ENCODE measurements around the gene ARL15. TPM values are rescaled to one million over a fixed set of nuclear protein-coding genes. Genes with fewer than 3 reads are reported as not detected.

Gene ARL15
- total RNA-seq, 1 donor from 2014 or later, result 13.2 TPM

DNA sequence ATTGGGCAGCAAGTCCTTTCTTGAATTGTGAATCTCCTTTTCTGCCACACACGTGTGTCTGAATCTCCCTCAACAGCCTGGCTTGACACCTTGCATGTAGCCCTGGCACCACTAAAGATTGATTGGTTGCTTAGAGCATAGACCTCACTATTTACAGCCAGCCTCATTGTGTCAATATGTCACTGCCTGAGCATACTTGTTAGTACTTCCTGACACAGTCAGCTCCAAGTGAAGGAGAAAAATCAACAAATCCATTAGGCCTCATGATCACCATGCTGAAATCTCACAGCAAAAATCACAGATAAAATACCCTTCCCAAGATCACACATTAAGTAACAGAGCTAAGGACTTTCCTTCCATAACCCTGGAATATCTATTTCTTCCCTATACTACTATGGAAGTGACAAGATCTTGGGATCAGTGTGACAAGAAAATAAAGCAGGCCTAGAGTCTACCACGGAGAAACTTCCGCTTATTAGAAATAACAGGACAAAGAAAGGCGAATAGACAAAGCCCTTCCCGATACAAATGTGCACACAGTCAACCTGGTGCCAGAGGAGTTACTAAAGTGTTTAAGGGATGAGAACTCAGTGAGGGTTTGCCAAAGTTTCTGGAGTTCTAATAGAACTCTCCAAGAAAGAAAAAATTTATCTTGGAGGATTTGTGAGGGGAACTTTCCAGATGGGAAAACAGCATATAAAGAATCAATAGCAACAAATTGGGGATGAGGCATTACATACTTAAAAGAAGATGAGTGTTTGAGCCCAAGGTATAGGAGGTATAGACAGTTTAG is 5.6 kb upstream of the ARL15 start:
- no peak for DNase-seq (ENCODE audit: low read depth)

DNA sequence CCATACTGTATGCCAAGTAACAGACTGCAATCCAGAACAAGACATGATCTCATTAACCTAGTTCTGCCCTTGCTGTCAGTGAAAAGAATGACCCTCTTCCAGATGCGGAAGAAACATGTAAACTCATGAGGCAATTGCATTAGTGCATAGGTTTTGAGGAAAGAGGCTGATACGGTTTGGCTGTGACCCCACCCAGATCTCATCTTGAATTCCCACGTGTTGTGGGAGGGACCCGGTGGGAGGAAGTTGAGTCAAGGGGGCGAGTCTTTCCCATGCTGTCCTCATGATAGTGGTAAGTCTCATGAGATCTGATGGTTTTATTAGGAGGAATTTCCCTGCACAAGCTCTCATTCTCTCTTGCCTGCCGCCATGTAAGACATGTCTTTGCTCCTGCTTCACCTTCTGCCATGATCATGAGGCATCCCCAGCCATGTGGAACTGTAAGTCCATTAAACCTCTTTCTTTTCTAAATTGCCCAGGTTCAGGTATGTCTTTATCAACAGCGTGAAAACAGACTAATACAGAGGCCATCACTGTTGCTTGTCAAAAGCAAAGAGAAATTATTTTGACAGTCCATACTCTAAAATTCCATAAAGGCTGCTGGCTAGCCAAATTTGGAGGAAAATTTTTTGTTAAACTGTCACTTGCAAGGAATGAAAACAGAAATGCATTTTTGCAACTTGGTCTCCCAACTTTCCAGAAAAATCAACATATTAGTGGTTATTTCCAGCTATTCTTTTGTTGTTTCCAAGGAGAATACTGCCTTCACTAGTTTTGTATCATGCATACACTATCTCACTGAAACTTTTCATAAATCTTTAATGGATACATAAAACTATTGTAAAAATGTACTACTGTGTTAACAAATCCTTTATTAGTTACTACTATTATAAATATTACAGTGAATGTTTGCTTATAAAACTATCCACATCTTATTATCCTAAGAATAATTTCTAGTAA is 3.2 kb upstream of the ARL15 start:
- DNase-seq (ENCODE audit: low read depth), result no peak

DNA sequence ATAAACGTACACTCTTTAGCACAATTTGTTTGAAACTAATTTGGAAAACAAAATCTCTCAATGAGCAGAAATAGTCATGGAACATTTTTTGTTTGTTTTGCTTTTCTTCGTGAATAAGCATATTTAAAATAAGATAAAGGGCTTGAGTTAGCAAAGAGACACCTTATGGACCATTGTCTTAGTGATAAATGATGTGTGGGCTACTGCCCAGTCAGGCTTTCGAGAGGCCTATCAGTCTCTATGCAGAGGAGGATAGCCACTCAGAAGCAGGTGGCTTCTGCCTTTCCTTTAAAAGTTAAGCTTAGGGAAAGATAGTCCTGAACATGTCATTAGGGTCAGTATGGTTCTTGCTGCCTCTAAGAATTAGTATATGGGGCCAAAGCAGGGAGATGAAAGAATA is 2.1 kb upstream of the ARL15 start:
- DNase-seq (ENCODE audit: low read depth), result no peak

DNA sequence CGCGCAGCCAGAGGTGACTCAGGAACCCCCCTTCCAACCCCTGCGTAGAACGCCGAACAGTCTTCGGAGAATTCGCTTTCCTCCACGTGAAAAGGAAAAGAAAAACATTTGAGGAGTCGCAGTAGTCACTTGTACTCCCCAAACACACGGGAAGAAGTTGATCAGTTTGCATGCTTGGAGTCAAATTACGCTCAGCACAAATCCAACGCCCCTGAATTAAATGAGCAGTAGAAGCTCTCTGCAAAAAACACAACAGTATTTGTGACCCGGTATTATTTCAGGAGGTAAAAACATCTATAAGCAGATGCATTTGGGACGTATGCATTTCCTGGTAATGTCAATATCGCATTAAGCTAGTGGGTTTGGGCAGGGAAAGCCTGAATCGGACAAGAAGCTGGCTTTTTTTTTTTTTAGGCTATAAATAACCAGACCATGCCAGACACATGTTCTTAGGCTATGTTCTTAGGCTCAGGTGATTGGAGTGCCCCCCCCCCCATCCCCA is 854 bp upstream of the ARL15 start:
- peak; percentile 35 for DNase-seq (ENCODE audit: low read depth)

DNA sequence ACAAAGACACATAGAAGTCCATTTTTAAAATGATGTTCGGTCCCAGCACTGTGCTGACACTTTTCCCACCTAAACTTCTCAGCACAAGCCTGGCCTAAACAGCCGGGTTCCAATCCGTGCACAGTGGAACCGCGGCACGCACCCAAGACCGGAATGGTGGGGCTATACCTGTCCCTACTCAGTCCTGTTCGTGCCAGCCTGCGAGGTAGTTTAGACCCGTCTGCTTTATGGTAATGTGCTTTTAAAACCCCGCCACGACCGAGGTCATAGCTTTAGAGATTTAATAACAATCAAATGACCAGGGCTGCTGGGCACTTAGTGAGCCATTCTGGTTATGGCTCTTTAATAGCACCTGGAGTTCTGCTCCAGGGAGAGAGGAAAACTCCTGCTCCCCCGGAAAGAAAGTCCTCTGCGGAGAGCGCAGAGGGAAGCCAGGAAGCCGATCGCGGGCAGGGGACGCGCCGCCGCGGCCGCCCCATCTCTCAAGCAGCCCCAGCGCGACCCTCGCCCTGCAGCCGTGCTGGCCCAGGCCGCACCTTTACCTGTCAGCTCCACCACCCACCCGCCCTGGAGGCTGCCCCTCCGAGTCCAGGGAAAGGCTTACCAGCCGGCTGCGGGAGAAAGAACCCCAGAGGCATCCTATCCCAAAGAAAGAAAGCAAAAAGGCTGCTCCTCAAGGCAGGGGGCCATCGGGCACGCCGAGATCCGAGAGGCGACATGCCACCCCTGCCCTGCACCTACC is 511 bp downstream of the ARL15 start:
- DNase-seq (ENCODE audit: low read depth), result no peak

DNA sequence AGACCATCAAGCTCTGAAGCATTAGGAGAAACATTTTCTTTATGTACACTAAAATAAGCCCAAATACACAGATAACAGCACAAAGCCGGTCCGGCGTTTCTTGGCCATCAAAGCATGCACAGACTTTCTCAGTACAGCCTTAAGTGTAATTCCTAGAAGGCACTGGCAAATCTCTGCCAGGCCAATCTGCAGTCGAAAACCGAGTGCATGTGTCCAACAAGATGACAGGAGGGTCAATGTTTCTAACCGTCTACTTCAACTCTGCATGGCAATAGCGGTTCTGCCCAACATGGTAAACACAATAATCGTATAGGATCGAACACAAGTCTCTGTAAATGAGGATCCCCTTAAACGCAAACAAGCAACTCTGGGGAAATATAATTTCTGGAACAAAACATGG is 1.1 kb downstream of the ARL15 start:
- peak; percentile 15 for DNase-seq (ENCODE audit: low read depth)

DNA sequence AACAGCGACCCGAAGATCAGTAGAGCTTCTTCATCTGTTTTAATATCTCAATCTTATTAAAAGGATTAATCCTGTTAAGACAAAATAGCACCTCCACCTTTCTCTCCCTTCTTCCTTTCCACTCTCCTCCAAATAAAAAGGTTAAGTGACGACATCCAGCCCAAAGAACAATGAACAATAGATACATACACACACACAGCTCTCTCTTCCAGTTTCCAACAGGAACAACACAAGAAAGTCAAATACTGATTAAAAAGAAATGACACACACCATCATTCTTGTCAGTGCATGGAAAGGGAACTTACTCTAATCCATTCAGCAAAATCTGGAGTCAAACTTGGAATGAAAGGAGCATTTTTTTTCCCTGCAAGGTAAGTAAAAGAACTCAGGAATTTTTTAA is 2.8 kb downstream of the ARL15 start:
- no peak for DNase-seq (ENCODE audit: low read depth)

DNA sequence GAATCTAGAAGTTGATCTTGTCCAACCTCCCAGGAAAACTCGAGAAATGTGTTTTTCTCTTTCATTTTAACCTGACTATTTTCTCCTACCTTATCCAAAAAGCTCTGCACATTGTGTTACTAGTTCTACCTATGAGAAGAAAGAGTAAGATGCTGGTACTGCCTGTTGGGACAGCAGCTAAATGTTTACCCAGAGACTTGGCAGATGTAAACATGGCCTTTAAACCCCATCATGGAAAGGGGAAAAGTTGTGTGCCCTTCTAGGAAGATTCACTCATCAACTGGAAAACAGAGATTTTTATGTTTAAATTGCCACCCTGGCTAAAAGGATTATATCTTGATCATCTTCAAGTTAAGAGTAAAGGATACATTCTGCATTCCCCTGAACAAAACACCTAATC is 3.5 kb downstream of the ARL15 start:
- DNase-seq (ENCODE audit: low read depth), result no peak

DNA sequence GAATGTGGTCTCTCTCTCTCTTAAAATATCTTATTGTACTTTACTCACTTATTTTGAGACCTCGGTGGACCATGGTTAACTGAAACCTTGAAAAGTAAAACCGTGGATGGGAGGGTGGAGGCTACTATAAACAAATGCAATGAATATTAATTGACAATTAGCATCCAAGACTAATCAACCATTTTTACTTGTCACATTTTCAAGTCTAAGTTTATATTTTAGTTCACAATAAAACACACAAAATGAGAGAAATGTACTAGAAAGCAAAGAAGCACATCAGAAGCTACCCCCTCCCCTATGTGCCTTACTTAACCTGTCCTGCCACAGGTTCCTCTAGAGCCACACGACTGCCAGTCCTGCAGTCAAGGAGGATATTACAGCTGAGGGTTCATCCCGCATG is 4.6 kb downstream of the ARL15 start:
- DNase-seq (ENCODE audit: low read depth), result no peak

DNA sequence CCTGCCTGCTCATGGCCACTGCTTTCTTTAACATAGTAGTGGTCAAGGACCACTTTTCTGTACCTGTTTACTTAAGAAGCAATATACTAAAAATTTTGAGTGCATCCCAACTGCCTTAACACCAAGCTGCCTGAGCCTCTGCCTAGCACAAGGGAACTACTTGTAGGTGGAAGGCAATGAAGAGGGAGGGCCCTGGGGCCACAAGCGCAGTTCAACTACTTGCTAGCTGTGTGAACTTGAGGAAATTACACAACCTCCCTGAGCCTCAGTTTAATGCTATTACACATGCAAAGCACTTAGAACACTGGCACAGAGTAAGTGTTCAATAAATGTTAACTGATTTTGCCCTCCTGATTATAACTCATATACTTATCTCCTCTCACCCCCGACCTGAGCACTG is 6.3 kb downstream of the ARL15 start:
- no peak for DNase-seq (ENCODE audit: low read depth)

DNA sequence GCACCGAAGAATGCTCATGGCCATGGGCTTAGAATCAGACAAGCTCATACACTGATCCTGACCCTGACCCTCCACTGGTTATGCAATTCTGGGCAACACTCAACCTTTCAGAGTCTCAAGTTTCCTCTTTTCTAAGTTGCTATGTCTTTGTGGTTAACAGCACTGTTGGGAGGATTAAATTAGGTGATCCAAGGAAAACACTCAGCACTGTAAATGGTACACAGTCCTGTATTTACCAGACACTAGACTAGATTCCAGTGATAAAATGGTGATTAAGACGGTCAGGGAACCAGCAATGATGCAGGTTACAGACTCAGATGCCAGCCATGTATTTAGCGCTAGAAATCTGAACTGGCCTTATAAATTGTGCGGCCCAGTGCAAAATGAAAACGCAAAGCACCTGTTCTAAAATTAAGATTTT is 8.1 kb downstream of the ARL15 start:
- DNase-seq (ENCODE audit: low read depth), result peak; percentile 36

DNA sequence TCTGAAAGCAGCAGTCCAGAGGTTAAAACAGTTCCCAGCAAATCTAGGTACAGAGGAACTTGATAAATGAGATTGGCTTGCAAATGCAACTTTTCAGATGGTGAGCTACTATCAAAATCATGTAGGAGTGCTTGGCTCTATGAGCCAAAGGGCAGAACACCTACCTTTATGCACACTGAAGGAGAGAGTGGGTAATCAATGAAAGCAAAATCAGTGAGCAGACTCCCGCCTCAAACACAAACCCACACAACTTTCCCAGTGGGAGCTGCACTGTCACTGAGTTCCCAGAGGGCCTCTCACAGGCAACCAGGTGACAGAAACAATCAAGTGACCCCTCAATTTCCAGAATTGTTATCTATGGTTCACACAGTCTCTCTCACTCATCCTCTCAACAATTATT is 8.5 kb downstream of the ARL15 start:
- DNase-seq (ENCODE audit: low read depth), result no peak

DNA sequence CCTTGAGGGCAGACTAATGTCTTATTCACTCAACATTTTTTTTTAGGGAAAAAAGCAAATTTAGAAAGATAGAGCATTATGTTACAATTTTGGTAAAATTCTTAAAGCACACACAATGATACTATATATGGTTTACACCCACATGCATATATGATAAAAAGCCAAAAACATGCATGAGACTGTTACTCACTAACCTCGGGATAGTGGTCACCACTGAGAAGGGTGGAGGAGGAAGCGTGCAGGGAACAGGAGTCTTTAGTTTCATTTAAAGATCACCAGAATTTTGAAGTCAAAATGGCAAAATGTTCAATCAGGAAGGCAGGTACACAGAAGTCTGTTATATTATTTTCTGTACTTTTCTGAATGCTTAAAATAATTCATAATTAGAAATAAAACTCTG is 9.2 kb downstream of the ARL15 start:
- no peak for DNase-seq (ENCODE audit: low read depth)

DNA sequence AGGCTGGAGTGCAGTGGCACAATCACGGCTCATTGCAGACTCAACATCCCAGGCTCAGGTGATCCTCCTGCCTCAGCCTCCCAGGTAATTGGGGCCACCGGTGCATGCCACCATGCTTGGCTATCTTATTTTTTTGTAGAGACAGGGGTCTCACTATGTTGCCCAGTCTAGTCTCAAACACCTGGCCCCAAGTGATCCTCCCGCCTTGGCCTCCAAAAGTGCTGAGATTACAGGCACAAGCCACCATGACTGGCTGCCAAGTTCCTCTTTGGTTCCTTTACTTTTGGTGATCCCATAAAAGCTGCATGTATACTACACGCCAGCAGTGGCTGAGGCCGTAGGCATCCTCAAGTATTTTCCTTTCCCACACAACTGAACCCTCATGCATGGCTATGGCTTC is 11.4 kb downstream of the ARL15 start:
- DNase-seq (ENCODE audit: low read depth), result no peak

DNA sequence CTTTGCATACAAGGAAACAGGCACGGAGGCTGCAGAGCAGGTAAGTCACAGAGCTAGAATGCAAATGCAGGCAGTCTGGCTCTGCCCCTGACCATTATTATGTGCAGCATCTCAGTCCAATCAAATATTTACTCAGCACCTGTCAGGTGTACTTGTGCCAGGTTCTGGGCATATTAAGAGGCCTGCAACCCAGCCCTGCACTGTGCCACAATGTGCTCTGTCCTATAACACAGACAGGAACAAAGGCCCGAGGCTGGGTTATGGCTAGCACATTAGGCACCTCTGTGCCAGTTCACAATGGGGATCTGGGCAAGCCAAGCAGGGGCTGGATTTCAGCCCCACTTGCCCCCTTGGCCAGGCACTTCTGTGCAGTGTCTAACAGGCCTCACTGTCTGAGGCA is 14.0 kb downstream of the ARL15 start:
- no peak for DNase-seq (ENCODE audit: low read depth)

DNA sequence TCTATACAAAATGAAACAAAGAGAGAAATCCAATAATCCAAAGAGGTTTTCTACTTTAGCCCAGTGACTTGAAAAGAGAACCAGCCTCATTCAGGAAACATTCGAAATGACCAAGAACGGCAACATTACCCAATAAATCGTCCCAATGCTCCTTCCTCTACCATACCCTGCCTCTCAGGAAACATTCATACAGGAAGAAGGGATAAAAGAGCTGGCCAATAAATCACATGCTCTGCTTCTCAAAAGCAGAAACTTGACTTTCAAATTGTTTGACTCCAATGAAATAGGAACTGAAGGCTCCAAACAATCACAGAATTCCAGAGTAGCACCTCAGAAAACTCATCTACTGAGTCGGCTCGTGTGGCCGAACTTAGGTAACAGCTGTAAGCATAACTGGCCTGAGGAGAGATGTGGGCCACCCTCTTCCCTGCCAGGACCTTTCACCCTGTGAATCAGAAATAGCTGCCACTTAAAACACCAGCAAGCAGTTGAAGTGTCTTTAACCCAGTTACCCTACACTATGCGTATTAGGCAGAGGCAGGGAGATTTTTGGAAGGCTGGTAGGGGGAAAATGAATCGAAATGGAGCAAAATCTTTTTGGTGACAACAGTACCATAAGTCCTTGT is 14.6 kb downstream of the ARL15 start:
- peak; percentile 33 for DNase-seq (ENCODE audit: low read depth)

DNA sequence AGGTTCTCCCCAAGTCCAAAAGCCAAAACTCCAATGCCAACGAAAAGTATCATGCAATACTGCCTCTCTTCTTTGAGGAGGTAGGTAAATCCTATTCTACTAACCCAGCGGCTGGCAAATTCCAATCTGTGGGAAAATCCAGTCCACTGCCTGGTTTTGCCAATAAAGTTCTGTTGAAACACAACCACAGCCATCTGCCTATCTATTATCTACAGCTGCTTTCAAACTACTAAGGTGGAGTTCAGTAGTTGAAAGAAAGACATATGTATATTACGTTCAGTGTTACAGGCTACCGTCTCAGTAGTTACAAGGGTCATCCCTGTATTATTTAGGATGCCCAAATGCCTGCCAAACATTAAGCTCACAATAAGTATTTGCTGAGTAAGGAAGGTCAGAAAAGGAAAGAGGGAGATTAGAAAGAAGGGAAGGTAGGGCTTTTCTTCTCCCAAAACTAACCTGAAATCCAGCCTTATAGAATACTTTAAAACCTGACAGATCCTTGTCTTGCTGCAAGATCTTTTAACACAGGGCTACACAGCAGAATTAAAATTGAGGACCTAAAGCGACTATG is 16.2 kb downstream of the ARL15 start:
- DNase-seq (ENCODE audit: low read depth), result no peak

DNA sequence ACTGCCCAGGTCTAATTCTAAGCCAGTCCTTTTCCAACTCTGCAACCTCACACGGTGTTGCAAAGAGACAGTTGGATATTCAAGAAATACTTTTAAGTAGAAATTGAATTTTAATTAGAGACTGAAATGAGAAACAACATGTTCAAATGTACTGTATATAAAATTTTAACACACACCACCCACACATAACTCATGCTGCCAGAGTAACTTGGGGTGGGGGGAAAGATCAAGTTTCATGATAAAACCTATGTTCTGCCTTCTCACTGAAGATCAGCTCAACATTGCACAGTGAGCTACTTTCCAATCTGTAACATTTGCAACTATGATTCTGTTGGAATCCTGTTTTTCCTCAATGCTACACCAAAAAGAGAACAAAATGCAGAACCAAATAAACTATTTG is 17.5 kb downstream of the ARL15 start:
- no peak for DNase-seq (ENCODE audit: low read depth)

DNA sequence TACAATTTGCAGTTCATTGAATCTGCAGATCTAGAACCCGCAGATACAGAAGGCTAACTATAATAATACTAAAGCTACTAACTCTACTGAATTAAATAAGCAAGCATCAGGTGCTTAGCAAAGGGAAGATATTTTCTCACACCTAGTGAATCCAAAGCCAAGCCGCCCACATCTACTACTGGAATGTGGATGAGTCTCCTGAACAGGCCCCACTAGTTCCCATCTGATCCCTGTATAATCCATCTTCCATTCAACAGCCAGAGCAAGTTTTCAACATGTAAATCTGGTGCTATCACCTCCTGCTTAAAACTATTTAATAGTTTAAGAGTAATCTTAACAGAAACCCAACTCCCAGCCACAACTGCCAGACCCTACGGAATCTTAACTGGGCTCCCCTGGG is 18.9 kb downstream of the ARL15 start:
- no peak for DNase-seq (ENCODE audit: low read depth)

DNA sequence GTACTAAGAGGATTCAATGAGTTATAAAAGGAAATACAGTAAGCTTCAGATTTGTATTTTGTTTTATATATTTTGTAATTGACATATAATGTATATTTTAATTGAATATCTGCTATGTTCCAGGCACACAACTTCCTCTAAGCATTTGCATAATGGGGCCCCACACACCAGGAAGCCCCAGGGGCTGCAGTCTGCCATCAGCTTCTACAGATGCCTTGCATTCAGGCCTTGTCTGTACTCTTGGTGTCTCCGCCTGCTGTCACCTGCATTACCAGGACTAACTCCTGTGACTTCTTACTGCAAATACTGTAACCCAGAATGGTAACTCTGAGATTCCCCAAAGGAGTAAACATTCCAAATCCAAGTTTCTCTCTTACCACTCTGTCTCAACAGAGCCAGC is 20.6 kb downstream of the ARL15 start:
- DNase-seq (ENCODE audit: low read depth), result no peak

Data from myocyte (in vitro differentiated cells).